Measurements from ENCODE around the gene VPS54.
A peak's percentile ranks its signal among the peaks of the same experiment; 100 is the strongest.
"Not testable (repeated sequence)": the region's sequence is repeated elsewhere in the genome, so short reads cannot be mapped to it uniquely, and the experiment has no call there.

Gene VPS54

GRCh38 chr2:63866009-63866709, 153.1 kb downstream of the VPS54 start:
- no peak for DNase-seq

- DNase-seq, result no peak
Observed at GRCh38 chr2:63865159-63865799, 153.9 kb downstream of the VPS54 start.

- no peak for DNase-seq
Observed at GRCh38 chr2:63863707-63864106, 155.5 kb downstream of the VPS54 start.

GRCh38 chr2:63862806-63863205, 156.4 kb downstream of the VPS54 start:
- no peak for DNase-seq

GRCh38 chr2:63861220-63861822, 157.9 kb downstream of the VPS54 start:
- DNase-seq, result peak; percentile 33 to 70 (median 49)

GRCh38 chr2:63858291-63858690, 160.9 kb downstream of the VPS54 start:
- DNase-seq, result no peak

- DNase-seq, result no peak
Observed at GRCh38 chr2:63856303-63856603, 163.0 kb downstream of the VPS54 start.

- no peak for DNase-seq
Observed at GRCh38 chr2:63855418-63856302, 163.6 kb downstream of the VPS54 start.

GRCh38 chr2:63853527-63854310, 165.5 kb downstream of the VPS54 start:
- no peak for DNase-seq

- no peak for DNase-seq
Observed at GRCh38 chr2:63851691-63852311, 167.4 kb downstream of the VPS54 start.

- no peak for DNase-seq
Observed at GRCh38 chr2:63850649-63851048, 168.6 kb downstream of the VPS54 start.

GRCh38 chr2:63850204-63850571, 169.0 kb downstream of the VPS54 start:
- no peak for DNase-seq

- peak in 1 of 3 experiments; percentile 25 for DNase-seq
Observed at GRCh38 chr2:63849381-63850203, 169.6 kb downstream of the VPS54 start.

- not testable (repeated sequence) for DNase-seq
Observed at GRCh38 chr2:63847571-63847970, 171.7 kb downstream of the VPS54 start.

- no peak for DNase-seq
Observed at GRCh38 chr2:63846487-63846886, 172.7 kb downstream of the VPS54 start.

GRCh38 chr2:63845866-63846265, 173.4 kb downstream of the VPS54 start:
- DNase-seq, result no peak

- no peak for DNase-seq
Observed at GRCh38 chr2:63844616-63845015, 174.6 kb downstream of the VPS54 start.

GRCh38 chr2:63843791-63844190, 175.4 kb downstream of the VPS54 start:
- no peak for DNase-seq

- DNase-seq, result no peak
Observed at GRCh38 chr2:63843093-63843492, 176.1 kb downstream of the VPS54 start.

GRCh38 chr2:63842149-63843061, 176.8 kb downstream of the VPS54 start:
- DNase-seq, result peak; percentile 67 to 82 (median 68)

Data from NCI-H1417 (cell line).